ENCODE results near the gene WFDC5.

The WFDC5 gene

GRCh38 chr20:45119556-45120266, 4.7 kb upstream of the WFDC5 start (continued):
- TF ChIP-seq ZSCAN5A (tag by site-specific recombination; IDR thresholded peaks at IDR 0.05) (no peak), ZNF513 (tag by site-specific recombination; IDR thresholded peaks at IDR 0.05) (no peak), ZNF473 (tag by site-specific recombination; IDR thresholded peaks at IDR 0.05) (no peak), ZNF280C (tag by site-specific recombination; IDR thresholded peaks at IDR 0.05) (no peak), ZSCAN16 (tag by site-specific recombination; IDR thresholded peaks at IDR 0.05) (no peak)

GRCh38 chr20:45118028-45118427, 3.1 kb upstream of the WFDC5 start:
- Histone ChIP-seq H3K27ac (ENCODE audit: extremely low read depth, low read depth, low read length) (no peak overlapping the region), H3K4me1 (ENCODE audit: control insufficient read depth, insufficient read depth, low read length) (no peaks in the 10 kb centered on the region), H3K4me3 (ENCODE audit: low read depth, low read length) (no peak overlapping the region), H3K9me3 (ENCODE audit: control insufficient read depth, insufficient read depth, low read depth, low read length) (no peaks in the 10 kb centered on the region), H3K36me3 (ENCODE audit: control insufficient read depth in 2 of 2, insufficient read depth in 1 of 2, low read length in 2 of 2) (no peaks in the 10 kb centered on the region)
- CTCF ChIA-PET, result interaction anchor here (0.6 to 1.8 kb wide), 6 partner anchors 7 to 173 kb away, joined by 3 to 10 read pairs (median 5); no protein-coding TSS in a partner anchor
- POLR2A ChIA-PET, result no interaction called here
- TF ChIP-seq ZNF513 (tag by site-specific recombination; IDR thresholded peaks at IDR 0.05) (no peak), ZNF600 (tag by site-specific recombination; IDR thresholded peaks at IDR 0.05) (no peak), GLI2 (tag by site-specific recombination; IDR thresholded peaks at IDR 0.05; ENCODE audit: borderline replicate concordance, low read depth) (no peak)

- ChIA-PET POLR2A (no interaction called here), CTCF (interaction anchor here (1.5 to 1.8 kb wide), 3 partner anchors 13 to 173 kb away, joined by 6 to 10 read pairs (median 6); no protein-coding TSS in a partner anchor)
- no peaks in the 10 kb centered on the region for H3K9me3 ChIP-seq (ENCODE audit: control insufficient read depth, insufficient read depth, low read depth, low read length)
- H3K4me1 ChIP-seq (ENCODE audit: control insufficient read depth, insufficient read depth, low read length), result no peaks in the 10 kb centered on the region
- TF ChIP-seq ZNF302 (tag by site-specific recombination; IDR thresholded peaks at IDR 0.05; ENCODE audit: low read depth), result no peak
- H3K4me3 ChIP-seq (ENCODE audit: low read depth, low read length), result no peak overlapping the region
- no peaks in the 10 kb centered on the region for H3K36me3 ChIP-seq (ENCODE audit: control insufficient read depth in 2 of 2, insufficient read depth in 1 of 2, low read length in 2 of 2)
- H3K27ac ChIP-seq (ENCODE audit: extremely low read depth, low read depth, low read length), result no peak overlapping the region
Observed at GRCh38 chr20:45117581-45117980, 2.6 kb upstream of the WFDC5 start.

- no peak overlapping the region for H3K4me3 ChIP-seq (ENCODE audit: low read depth, low read length)
- H3K27ac ChIP-seq (ENCODE audit: extremely low read depth, low read depth, low read length), result no peak overlapping the region
- ChIA-PET CTCF (interaction anchor here (0.5 to 1.4 kb wide), 3 partner anchors 20 to 178 kb away, joined by 3 to 4 read pairs (median 4); no protein-coding TSS in a partner anchor), POLR2A (no interaction called here)
- no peaks in the 10 kb centered on the region for H3K9me3 ChIP-seq (ENCODE audit: control insufficient read depth, insufficient read depth, low read depth, low read length)
- no peaks in the 10 kb centered on the region for H3K4me1 ChIP-seq (ENCODE audit: control insufficient read depth, insufficient read depth, low read length)
- no peaks in the 10 kb centered on the region for H3K36me3 ChIP-seq (ENCODE audit: control insufficient read depth in 2 of 2, insufficient read depth in 1 of 2, low read length in 2 of 2)
- TF ChIP-seq ZNF645 (tag by site-specific recombination; IDR thresholded peaks at IDR 0.05) (no peak), ZNF18 (tag by site-specific recombination; IDR thresholded peaks at IDR 0.05) (no peak), HIC1 (tag by site-specific recombination; IDR thresholded peaks at IDR 0.05) (no peak), ZNF174 (tag by site-specific recombination; IDR thresholded peaks at IDR 0.05) (no peak)
Observed at GRCh38 chr20:45115829-45116228, 855 bp upstream of the WFDC5 start.
